CD4-positive, alpha-beta T cell treated with Interleukin-12 subunit alpha and Interleukin-12 subunit beta, for 1 hour (primary cell): ENCODE results near the gene DIP2C.

ENCODE experiments used
- DNase-seq: peaks from one replicate; pipeline ENCODE4 v3.0.0-alpha.2; 2020

Gene DIP2C

DNA sequence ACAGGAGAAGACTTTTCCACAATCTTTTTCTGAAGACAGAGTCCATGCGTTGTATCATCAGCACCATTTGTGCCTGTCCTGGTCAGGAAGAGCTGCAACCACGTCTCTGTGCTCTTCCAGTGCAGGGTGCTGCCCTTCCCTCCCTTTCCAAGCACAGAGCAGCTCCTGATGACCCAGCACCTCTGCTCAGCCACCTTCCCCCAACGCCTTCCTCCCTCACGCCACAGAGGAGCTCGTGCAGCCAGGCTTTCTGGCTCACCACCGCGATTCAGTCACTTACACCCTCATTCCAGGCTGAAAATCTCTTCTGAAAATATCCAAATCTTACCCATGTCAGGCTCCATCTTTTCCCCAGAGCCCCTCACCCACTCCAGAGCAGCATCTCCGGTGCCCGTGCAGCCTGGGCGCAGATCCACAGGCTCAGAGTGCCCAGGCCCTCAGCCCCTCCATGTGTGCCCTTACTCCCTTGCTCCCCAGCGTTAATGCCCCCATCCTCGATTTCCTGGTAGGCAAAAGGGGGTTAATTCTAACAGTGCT, 181.5 kb downstream of the DIP2C start:
- DNase-seq: no peak

- DNase-seq: no peak
These were observed 182.1 kb downstream of the DIP2C start for GRCh38 chr10:507355-507699.

DNA sequence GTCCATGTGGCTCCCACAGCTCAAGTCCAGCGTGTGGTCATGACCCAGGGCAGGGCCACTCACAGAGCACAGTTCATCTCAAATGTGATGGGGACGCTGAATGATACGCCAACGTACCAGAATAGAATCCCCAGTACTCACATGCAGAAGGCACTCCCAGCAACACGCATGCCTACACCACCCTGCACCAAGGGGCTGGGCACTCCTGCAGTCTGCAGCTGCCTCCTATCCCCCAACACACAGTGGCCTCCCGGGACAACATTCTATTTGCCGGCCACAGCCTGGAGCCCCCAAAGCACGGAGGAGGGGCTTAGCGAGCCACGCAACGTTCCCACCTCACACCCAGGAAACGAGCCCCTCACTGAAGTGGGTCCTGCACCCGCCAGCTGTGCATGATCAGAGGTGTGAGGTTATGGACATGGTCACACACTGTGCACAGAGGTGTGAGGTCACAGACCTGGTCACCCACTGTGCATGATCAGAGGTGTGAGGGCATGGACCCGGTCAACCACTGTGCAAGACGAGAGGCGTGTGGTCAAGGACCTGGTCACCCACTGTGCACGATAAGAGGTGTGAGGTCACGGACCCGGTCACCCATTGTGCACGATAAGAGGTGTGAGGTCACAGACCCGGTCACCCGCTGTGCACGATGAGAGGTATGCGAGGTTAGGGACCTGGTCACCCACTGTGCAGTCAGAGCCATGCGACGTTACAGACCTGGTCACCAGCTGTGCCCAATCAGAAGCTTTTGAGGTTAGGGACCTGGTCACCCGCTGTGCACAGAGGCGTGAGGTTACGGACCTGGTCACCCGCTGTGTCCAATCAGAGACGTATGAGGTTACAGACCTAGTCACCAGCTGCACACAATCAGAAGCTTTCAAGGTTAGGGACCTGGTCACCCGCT, 182.8 kb downstream of the DIP2C start:
- DNase-seq: no peak

- no peak for DNase-seq
These were observed 184.0 kb downstream of the DIP2C start for GRCh38 chr10:505419-505818.

DNA sequence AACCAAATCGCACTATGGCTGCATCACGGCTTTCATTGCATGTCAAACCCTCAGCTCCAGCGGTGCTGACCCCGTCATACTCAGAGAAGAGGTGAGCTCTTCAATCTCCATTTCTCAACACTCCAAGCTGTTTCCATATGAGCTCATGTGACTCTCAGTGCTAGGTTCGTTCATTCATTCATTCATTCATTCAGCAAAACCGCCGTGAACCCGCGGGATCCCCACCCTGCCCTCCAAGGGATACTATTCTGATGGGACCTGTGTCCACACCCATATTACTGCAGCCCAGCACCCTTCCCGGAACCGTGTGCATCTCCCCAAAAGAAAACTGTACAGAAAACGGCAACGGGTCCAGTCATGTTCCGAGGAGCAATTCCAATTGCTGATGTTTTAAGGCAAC, 184.7 kb downstream of the DIP2C start:
- no peak for DNase-seq

- DNase-seq: no peak
These were observed 185.3 kb downstream of the DIP2C start for GRCh38 chr10:504121-504611.

- no peak for DNase-seq
These were observed 187.9 kb downstream of the DIP2C start for GRCh38 chr10:501596-501995.

GRCh38 chr10:500876-501275, 188.6 kb downstream of the DIP2C start:
- no peak for DNase-seq

DNA sequence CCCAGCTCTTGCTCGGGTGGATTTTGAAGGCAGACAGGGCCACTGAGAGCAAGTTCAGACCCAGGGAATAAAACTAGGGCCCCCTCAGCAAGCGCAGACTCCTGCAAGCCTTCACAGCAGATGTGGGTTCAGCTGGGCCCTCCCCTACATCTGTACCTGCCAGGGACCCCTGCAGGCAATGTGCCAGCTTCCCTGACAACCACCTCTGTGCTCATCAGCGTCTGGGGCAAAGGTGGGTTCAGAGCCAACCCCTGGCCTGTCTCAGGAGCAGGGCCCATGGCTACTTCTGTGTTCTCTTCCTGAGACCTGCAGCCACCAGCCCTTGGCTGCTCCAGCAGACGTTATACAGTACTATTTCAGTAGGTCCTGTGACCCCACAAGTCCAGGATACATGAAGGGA, 189.5 kb downstream of the DIP2C start:
- DNase-seq: no peak

- no peak for DNase-seq
These were observed 190.6 kb downstream of the DIP2C start for GRCh38 chr10:498760-499435.

DNA sequence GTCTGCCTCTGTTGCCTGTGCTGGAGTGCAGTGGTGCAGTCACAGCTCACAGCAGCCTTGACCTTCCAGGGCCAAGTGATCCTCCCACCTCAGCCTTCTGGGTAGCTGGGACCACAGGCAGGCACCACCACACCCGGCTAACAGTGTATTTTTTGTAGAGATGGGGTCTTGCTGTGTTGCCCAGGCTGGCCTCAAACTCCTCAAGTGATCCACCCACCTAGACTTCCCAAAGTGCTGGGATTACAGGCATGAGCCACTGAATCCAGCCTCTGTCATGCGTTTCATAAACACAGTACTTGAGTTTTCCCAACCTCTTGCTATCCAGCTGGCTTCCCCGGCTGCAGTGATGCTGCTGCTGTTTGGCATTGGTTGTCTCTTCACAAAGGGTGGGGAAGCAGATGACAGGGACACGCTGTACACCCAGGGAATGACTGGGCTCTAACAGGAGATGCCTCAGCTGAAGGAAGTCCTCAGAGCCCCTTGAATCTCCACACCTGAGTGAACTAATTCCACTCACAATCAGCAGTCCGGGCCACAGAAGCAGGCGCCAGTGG, 191.5 kb downstream of the DIP2C start:
- no peak for DNase-seq

- DNase-seq: no peak
These were observed 192.2 kb downstream of the DIP2C start for GRCh38 chr10:497289-497688.

DNA sequence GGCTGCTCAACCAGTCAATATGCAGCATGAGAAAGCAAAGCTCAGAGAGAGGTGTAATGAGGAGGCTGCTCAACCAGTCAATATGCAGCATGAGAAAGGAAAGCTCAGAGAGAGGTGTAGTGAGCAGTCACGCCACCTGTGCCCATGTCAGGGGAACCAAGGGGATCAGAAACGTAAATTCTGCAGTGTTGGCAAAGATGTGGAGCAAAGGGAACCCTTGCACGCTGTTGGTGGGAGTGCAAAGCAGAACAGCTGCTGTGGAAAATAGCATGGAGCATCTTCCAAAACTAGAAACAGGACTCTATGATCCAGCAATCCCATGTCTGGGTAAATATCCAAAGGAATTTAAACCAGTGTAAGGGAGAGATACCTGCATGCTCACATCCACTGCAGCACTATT, 194.9 kb downstream of the DIP2C start:
- DNase-seq: no peak

DNA sequence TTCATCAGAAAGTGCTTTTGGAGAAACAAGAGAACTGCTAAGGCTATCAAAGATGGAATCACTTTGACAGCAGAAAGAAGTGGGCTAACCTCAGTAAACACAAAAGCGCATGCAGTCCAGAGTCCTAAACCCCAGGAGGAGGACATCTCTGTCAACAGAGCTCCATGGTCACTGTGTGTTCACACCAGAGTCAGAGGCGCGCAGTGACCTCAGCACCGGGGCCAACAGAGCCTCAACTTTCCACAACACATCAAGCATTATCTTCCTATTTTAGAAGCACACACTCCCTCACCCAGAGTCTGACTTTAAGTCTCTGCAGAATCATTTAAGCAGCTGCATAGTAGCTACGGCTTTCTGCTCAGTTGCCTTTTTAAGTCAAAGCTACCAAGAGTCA, 195.3 kb downstream of the DIP2C start:
- no peak for DNase-seq

DNA sequence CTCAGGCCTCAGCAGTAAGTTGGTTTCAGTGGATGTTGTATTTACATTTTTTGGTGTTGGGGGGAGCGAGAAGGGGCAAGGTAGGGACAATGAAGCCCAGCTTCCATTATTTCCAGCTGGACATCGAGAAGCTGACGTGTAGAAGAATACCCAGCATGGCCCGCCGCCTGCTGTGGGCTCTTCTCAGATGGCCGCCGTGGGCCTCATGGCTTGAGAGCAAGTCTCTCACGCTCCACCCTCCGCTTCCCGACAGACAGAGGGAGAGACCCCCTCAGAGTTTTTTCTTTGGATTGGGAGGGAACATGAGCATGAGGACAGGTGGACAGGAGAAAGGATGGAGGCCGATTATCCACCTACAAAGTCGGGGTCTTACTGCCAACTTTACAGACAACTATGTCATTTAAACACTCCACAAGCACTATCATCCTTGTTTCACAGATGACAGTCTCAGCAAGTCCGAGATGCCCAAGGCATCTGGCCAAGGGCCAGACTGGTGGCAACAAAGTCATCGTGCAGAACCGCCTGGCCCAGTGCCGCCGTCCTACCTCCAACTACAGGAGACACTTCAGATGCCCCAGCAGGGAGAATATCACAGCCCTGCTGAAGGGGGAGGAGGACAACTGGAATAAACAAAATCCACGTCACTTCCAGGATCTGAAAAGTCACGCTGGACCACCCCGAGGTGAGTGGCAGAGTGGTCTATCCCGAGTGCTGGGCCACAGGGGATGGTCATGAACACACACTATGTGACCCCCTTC, 195.9 kb downstream of the DIP2C start:
- DNase-seq: no peak

DNA sequence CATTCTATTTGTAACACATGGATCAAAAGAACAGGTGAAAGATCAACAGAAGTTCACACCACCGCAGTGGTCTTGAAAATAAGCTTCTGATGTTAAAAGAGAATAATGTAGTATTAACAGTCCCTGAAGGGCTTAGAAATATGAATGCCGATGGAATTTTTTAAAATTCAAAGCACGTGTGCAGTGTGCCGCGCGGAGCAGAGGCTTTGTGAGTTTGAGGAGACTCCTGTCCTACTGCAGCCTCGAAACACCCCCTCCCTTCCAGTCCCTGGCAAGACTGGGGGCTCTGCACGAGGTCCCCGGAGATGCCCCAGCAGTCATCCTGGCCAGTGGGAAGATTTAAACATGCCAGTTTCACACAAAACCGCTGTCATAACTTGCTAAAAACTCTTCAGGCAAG, 196.6 kb downstream of the DIP2C start:
- no peak for DNase-seq

- DNase-seq: no peak
These were observed 197.6 kb downstream of the DIP2C start for GRCh38 chr10:491667-492424.

GRCh38 chr10:490891-491571, 198.4 kb downstream of the DIP2C start:
- no peak for DNase-seq

- no peak for DNase-seq
These were observed 199.2 kb downstream of the DIP2C start for GRCh38 chr10:490256-490655.

DNA sequence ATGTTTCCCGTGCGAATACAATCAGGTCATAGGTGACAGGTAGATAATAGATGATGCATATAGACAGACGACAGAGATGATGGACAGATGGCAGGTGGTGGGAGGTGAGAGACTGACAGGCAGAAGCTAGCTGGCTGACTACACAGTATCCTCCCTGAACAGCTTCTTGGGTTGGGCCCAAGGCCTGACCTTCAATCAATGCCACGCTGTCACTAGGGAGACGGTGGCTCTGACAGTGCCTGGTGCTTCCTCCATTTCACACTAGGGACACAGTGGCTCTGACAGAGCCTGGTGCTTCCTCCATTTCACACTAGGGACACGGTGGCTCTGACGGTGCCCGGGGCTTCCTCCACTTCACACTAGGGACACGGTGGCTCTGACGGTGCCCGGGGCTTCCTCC, 200.1 kb downstream of the DIP2C start:
- no peak for DNase-seq

- no peak for DNase-seq
These were observed 200.6 kb downstream of the DIP2C start for GRCh38 chr10:488933-489215.
